Choroid plexus epithelial cell (primary cell): Measurements from ENCODE around the gene RHBDF2.

Experiments used
- DNase-seq: peaks from one replicate; pipeline ENCODE4 v3.0.0-alpha.2; 2010; ENCODE audit warnings: low read depth
- H3K4me3 ChIP-seq: 2 replicates; pipeline ENCODE4 v1.5.1; 2011; ENCODE audit warnings: low read depth, mild to moderate bottlenecking, control low read depth, low read length, moderate library complexity
- TF ChIP-seq, protein P1 (sequence below): conservative IDR thresholded peaks from 2 replicates; pipeline ENCODE4 v1.5.1; 2011; ENCODE audit warnings: low read depth, mild to moderate bottlenecking, control low read depth, inconsistent platforms, low read length, moderate library complexity

The RHBDF2 gene

DNA sequence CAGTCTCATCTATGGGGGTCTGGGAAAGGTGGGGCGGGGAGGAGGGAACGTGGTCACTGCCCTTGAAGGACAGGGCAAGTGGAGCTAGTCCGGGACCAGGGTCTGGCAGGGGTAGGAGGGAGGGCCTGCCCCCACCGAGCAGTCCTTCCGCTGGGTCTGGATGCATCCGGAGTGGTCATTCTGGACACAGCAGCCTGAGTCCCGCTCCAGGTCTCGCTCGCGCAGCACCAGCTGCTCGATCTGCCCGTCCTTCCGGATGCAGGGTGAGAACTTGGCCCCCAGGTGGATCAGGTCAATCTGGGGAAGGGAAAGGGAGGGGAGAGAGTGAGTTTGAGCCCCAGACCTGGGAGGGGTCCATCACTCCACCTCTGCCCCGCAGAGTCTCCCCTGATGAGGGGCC is 27.0 kb downstream of the RHBDF2 start:
- TF ChIP-seq, protein P1, sequence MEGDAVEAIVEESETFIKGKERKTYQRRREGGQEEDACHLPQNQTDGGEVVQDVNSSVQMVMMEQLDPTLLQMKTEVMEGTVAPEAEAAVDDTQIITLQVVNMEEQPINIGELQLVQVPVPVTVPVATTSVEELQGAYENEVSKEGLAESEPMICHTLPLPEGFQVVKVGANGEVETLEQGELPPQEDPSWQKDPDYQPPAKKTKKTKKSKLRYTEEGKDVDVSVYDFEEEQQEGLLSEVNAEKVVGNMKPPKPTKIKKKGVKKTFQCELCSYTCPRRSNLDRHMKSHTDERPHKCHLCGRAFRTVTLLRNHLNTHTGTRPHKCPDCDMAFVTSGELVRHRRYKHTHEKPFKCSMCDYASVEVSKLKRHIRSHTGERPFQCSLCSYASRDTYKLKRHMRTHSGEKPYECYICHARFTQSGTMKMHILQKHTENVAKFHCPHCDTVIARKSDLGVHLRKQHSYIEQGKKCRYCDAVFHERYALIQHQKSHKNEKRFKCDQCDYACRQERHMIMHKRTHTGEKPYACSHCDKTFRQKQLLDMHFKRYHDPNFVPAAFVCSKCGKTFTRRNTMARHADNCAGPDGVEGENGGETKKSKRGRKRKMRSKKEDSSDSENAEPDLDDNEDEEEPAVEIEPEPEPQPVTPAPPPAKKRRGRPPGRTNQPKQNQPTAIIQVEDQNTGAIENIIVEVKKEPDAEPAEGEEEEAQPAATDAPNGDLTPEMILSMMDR: no peak
- no peak overlapping the region for H3K4me3 ChIP-seq
- no peak for DNase-seq

DNA sequence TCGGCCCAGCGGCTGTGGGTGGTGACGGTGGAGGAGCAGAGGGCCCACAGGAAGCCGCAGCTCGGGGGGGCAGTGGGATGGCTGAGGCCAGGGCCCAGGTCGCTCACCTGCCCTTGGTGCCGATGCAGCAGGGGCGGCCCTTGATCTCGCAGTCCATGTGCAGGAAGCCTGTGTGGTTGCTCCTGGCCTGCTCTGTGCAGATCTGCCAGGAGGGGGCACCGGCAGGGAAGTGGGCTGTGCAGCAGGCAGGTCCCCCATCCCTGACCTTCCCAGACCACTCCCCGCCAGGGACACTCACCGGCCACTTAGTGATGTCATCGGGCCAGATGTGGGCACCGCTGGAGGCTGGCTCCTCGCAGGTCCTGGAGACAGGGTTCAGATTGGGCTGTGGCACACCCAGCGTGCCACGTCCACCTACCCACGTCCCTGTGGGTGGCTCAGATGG is 27.7 kb downstream of the RHBDF2 start:
- peak; percentile 26 for DNase-seq
- H3K4me3 ChIP-seq: no peak overlapping the region

DNA sequence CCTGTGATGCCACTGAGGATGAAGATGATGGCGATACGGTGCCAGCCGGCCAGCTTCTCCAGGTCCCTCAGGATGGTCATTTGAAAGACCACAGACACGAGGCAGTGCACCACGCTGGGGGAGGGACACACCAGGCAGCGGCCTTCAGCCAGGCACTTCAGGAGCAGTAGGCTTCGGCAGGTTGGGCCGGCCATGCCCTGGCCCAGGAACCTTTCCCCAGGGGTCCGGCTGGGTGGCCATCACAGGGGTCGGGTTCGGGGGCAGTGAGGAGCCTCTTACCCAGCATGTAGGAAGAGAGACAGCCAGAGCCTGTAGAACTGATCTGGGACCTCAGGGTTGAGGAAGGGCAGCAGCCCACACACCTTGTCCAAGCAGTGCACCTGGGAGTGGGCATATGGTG is 28.5 kb downstream of the RHBDF2 start:
- DNase-seq: no peak
- H3K4me3 ChIP-seq: no peak overlapping the region
- TF ChIP-seq, protein P1: no peak

More for the DNA sequence above, 27.7 kb downstream of the RHBDF2 start:
- TF ChIP-seq, protein P1: peak; percentile 51

DNA sequence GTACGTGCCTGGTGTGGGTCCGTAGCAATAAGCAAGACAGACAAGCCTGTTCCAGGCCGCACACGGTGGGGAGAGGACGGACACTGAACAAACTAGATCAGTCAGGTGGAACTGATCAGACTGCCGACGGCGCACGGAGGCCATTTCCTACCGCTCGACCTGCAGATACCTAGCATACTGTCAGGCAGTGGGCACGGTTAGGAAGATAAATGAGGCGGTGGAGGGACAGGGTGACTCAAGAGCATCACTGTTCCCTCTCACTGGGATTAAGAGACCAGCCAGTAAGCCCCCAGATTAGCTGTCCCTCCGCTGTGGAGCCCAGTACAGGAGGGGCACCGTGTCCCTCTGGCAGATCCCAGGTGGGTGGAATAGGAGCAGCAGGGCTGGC is 29.0 kb downstream of the RHBDF2 start:
- DNase-seq: no peak
- H3K4me3 ChIP-seq: no peak overlapping the region
- TF ChIP-seq, protein P1: no peak

DNA sequence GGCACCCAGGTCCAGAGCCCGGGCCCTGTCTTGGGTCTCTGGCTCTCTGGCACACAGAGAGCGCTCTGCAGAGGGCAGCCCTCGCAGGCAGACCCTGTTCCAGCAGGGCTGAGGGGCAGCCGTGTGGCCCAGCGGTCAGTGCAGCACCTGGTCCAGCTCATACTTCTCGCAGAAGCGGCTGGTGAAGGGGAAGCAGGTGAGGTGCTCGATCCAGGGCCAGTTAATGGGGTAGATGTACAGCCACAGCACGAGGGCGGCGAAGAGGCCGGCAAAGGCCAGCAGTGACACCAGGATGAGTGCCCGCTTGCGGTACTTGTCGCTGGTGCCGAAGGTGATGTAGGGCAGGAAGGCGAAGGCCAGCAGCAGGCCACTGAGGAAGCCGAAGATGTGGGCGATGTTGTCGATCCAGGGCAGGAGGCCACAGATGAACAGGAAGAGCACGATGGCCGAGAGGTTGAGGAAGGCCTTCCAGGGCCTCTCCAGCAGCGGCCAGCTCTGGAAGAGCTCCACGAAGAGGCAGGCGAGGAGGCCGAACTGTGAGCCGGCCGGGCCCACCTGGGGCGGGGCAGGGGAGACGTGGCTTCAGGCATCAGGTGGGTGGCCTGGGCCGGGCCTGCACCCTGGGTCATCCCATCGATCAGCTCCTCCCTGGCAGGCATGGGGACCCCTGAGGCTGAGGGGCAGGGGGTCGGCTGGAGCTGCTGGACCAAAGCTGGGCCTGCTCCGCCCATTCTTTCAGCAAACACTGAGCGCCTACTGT is 29.5 kb downstream of the RHBDF2 start:
- TF ChIP-seq, protein P1: no peak
- no peak for DNase-seq
- H3K4me3 ChIP-seq: no peak overlapping the region

DNA sequence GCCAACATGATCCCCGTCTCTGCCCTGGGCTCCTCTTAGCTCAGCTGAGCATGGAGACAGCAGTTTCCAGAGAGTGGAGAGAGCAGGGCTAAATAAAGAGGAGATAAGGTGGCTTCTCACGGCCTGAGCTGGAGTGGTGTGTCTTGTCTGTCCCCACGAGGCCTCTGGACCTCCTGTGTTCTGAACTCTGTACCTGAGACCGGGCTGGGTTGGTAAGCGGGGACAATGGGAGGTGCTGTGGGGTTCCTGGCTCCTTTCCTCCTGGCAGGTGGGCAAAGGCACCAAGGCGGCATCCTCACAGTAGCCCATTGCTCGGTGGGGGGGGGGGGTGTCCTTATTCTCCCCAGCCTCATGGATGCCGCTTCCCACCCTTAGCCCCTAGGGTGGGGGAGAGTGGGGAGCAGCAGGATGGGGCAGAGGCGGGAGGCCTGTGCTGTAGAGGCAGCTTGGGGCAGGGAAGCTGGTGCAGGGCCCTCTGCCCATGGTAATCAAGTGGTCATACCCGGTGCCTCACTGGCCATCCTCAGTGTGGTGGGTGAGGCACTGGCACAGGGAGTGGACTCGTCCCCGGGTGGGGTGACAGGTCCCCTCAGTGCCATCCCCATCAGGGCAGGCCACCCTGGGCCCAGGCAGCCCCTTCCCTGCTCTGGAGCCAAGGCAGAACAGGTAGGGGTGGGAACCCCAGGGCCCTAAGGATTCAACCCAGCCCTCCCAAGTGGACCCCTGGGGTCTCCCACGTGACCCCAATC is 31.1 kb downstream of the RHBDF2 start:
- DNase-seq: no peak
- TF ChIP-seq, protein P1: no peak
- H3K4me3 ChIP-seq: no peak overlapping the region
